ENCODE results near the gene CX3CL1. TPM values are rescaled to one million over a fixed set of nuclear protein-coding genes. Genes with fewer than 3 reads are reported as not detected.

Gene CX3CL1
- total RNA-seq, 1 donor from 2014 or later = 3.0 TPM

Other genes with a start within 250 kb of the CX3CL1 start
- gene PSME3IP1, start 186.5 kb upstream of the CX3CL1 start, total RNA-seq = 67.7 and 79.1 TPM in 2 replicates
- 65.5 and 90.7 TPM in 2 replicates for gene RSPRY1, start 186.2 kb upstream of the CX3CL1 start, total RNA-seq
- gene ARL2BP, start 127.2 kb upstream of the CX3CL1 start, total RNA-seq = 92.6 and 94.5 TPM in 2 replicates
- gene PLLP, start 87.8 kb upstream of the CX3CL1 start, total RNA-seq = 1.5 and 8.4 TPM in 2 replicates
- not detected in 2 replicates for gene CCL22, start 13.7 kb upstream of the CX3CL1 start, total RNA-seq
- not detected in 2 replicates for gene CCL17, start 32.3 kb downstream of the CX3CL1 start, total RNA-seq
- gene CIAPIN1, start 74.9 kb downstream of the CX3CL1 start, total RNA-seq = 80.8 and 86.7 TPM in 2 replicates
- gene COQ9, start 75.0 kb downstream of the CX3CL1 start, total RNA-seq = 51.2 and 51.8 TPM in 2 replicates
- gene POLR2C, start 90.2 kb downstream of the CX3CL1 start, total RNA-seq = 136 and 144 TPM in 2 replicates
- 26.8 and 29.7 TPM in 2 replicates for gene DOK4, start 114.0 kb downstream of the CX3CL1 start, total RNA-seq
- gene CCDC102A, start 164.1 kb downstream of the CX3CL1 start, total RNA-seq = 9.4 and 13.9 TPM in 2 replicates
- gene ADGRG5, start 170.2 kb downstream of the CX3CL1 start, total RNA-seq = not detected in 2 replicates

All from pulmonary artery endothelial cell (primary cell).